A549 (cell line): ENCODE measurements around the gene TNS1. TPM values are rescaled to one million over a fixed set of nuclear protein-coding genes. Genes with fewer than 3 reads are reported as not detected.

Experiments used
- ATAC-seq, 2 experiments: fragments of 200-7000 bp in 1 of 2; fragments of >200 bp in 1 of 2; cut with Nextera tagmentation in 1 of 2; cut with Tn5 transposase in 1 of 2; 3 replicates each; pipeline versions ENCODE4 v1.8.0 to v1.9.1; 2018 to 2020; ENCODE audit warnings: mild to moderate bottlenecking in 1 of 2, moderate library complexity in 1 of 2
- CTCF ChIA-PET: fragments of 300-600 bp; sonication (Branson Sonifier 250); formaldehyde crosslinking; extraction: SDS; loops from one replicate; lab custom pipeline; 2021; ENCODE audit warnings: antibody characterized with exemption, inconsistent platforms; lab: Yijun Ruan, JAX
- POLR2A ChIA-PET: fragments of 350-600 bp; formaldehyde crosslinking; extraction: SDS; loops from one replicate; lab custom pipeline; 2021; ENCODE audit warnings: antibody characterized with exemption, inconsistent platforms; lab: Yijun Ruan, JAX
- DNase-seq, 2 experiments: peaks; one replicate each; pipeline versions ENCODE4 v3.0.0 to v3.0.0-alpha.2; 2011 to 2016; ENCODE audit warnings: low read depth in 1 of 2, low spot score in 1 of 2
- FAIRE-seq: peaks from 2 replicates; lab custom pipeline; 2011; peaks lifted over from hg19 to GRCh38; lab: Jason Lieb, UNC
- H3K27ac ChIP-seq, 2 experiments: fragments of >200 bp; sonication (Bioruptor Twin); formaldehyde crosslinking; 3 replicates each; pipeline ENCODE4 v1.5.1; 2016 to 2017
- H3K4me1 ChIP-seq: fragments of >200 bp; sonication (Bioruptor Twin); formaldehyde crosslinking; 3 replicates; pipeline ENCODE4 v1.6.1; 2016
- H3K4me2 ChIP-seq: fragments of >200 bp; sonication (Bioruptor Twin); formaldehyde crosslinking; 3 replicates; pipeline ENCODE4 v1.6.1; 2016
- H3K4me3 ChIP-seq: fragments of >200 bp; sonication (Bioruptor Twin); formaldehyde crosslinking; 3 replicates; pipeline ENCODE4 v1.5.1; 2016
- H3K9me3 ChIP-seq: fragments of >200 bp; sonication (Bioruptor Twin); formaldehyde crosslinking; 3 replicates; pipeline ENCODE4 v1.6.1; 2016
- BHLHE40 ChIP-seq: IDR thresholded peaks from 2 replicates; pipeline ENCODE4 v1.6.1; 2012; ENCODE audit warnings: low read depth, low read length, inconsistent platforms
- CEBPB ChIP-seq, 2 experiments: fragments of >200 bp in 1 of 2; sonication (Bioruptor Twin) in 1 of 2; formaldehyde crosslinking in 1 of 2; IDR thresholded peaks; 2 replicates each; pipeline ENCODE4 v1.6.1; 2012 to 2016
- CHD4 ChIP-seq: fragments of 200-600 bp; sonication (generic); IDR thresholded peaks from 2 replicates; pipeline ENCODE4 v1.6.1; 2016; ENCODE audit warnings: antibody characterized with exemption, mild to moderate bottlenecking, borderline replicate concordance
- FOSB ChIP-seq: fragments of 250-450 bp; sonication (Bioruptor Pico); IDR thresholded peaks from 2 replicates; pipeline ENCODE4 v1.5.0; 2020; ENCODE audit warnings: mild to moderate bottlenecking, moderate library complexity
- FOXS1 ChIP-seq: fragments of 250-450 bp; sonication (Bioruptor Pico); IDR thresholded peaks from 2 replicates; pipeline ENCODE4 v1.5.0; 2020; ENCODE audit warnings: mild to moderate bottlenecking, moderate library complexity
- HES2 ChIP-seq: fragments of >200 bp; sonication (Bioruptor Twin); formaldehyde crosslinking; IDR thresholded peaks from 2 replicates; pipeline ENCODE4 v1.6.1; 2016
- HEYL ChIP-seq: fragments of 250-450 bp; sonication (Bioruptor Pico); IDR thresholded peaks from 2 replicates; pipeline ENCODE4 v1.8.0; 2021; ENCODE audit warnings: mild to moderate bottlenecking, moderate library complexity
- JUN ChIP-seq, 2 experiments: fragments of >200 bp; sonication (Bioruptor Twin); formaldehyde crosslinking; IDR thresholded peaks; 2 replicates in 1 of 2; 3 replicates in 1 of 2; pipeline ENCODE4 v1.6.1; 2016 to 2017
- JUNB ChIP-seq: fragments of >200 bp; sonication (Bioruptor Twin); formaldehyde crosslinking; IDR thresholded peaks from 2 replicates; pipeline ENCODE4 v1.6.1; 2016
- KDM5A ChIP-seq: fragments of 200-600 bp; sonication (generic); IDR thresholded peaks from 2 replicates; pipeline ENCODE4 v1.6.1; 2016; ENCODE audit warnings: antibody characterized with exemption, mild to moderate bottlenecking
- MAFK ChIP-seq: fragments of 450-650 bp; IDR thresholded peaks from 2 replicates; pipeline ENCODE4 v1.6.1; 2014; ENCODE audit not compliant: partially characterized antibody
- POLR2AphosphoS2 ChIP-seq: conservative IDR thresholded peaks from 2 replicates; pipeline ENCODE4 v1.6.1; 2012; ENCODE audit warnings: low read length, improper control_type of control experiment, inconsistent platforms
- RCOR1 ChIP-seq: fragments of 150-350 bp; IDR thresholded peaks from 2 replicates; pipeline ENCODE4 v1.6.1; 2014; ENCODE audit warnings: antibody characterized with exemption, low read length, low read depth
- RFX5 ChIP-seq: fragments of 450-650 bp; IDR thresholded peaks from 2 replicates; pipeline ENCODE4 v1.7.1; 2014; ENCODE audit warnings: antibody characterized with exemption, mild to moderate bottlenecking, moderate library complexity
- RNF2 ChIP-seq: fragments of 200-600 bp; sonication (generic); IDR thresholded peaks from 2 replicates; pipeline ENCODE4 v1.6.1; 2016; ENCODE audit warnings: low read depth, mild to moderate bottlenecking, antibody characterized with exemption, moderate library complexity, borderline replicate concordance
- TFCP2L1 ChIP-seq: fragments of 250-450 bp; sonication (Bioruptor Pico); IDR thresholded peaks from 2 replicates; pipeline ENCODE4 v1.5.0; 2021; ENCODE audit warnings: mild to moderate bottlenecking
- ZFP36 ChIP-seq: fragments of 450-650 bp; IDR thresholded peaks from 2 replicates; pipeline ENCODE4 v1.6.1; 2014; ENCODE audit warnings: borderline replicate concordance; ENCODE audit not compliant: partially characterized antibody
- ZSCAN20 ChIP-seq: fragments of 250-450 bp; sonication (Bioruptor Pico); IDR thresholded peaks from 2 replicates; pipeline ENCODE4 v1.8.0; 2022; ENCODE audit warnings: mild to moderate bottlenecking, moderate library complexity
- WGBS: methylation state at CpG from one replicate; pipeline ENCODE4 v1.1.6; 2017; ENCODE audit errors: missing lambda C conversion rate; 5-methylcytosine and 5-hydroxymethylcytosine counted together
- polyA plus RNA-seq, 4 experiments: library from polyadenylated mRNA; depleted of rRNA in 3 of 4; stranded (reverse); fragments of >200 nt; fragmentation: RNase III in 1 of 4; extraction: RNeasy Plus Mini Kit Qiagen cat#74134 plus additional on column Dnase treatment in 1 of 4; gene quantifications; 2 replicates in 3 of 4; 3 replicates in 1 of 4; pipeline ENCODE4 v1.2.3, GENCODE V29; 2011 to 2017
- TF ChIP-seq, protein P1 (sequence below): IDR thresholded peaks from 2 replicates; pipeline ENCODE4 v1.6.1; 2012

TNS1 gene
- polyA plus RNA-seq, 2 of the 4 experiments (the other 2 are of a cell fraction) = 4.9 to 10.6 TPM

DNA sequence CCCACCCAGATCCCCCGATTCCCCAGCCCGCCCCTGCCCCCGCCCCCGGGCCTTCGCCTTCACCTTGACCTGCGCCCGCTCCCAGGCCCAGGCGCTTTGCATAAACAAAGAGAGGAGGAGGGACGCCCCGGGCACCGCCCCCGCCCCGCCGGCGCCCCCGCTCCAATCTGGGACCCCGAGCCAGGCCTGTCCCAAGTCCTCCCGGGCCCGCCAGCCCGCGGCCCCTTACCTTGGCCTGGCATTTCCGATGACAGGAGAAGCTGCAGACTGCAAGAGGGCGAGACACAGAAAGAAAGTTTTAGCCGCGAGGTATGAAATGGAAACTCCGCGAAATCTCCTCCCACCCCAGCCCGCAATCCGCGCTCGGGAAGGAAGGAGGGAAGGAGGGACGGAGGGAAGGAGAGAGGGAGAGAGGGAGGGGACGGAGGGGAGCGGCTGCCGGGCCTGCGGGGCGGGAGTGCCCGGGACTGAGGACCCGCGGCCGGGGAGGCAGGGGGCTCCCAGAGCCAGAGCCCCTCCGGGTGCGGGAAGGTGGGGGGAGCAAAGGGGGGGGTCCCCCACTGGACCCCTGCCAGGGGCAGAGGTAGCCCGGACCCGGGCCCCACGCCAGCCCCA is 24.2 kb downstream of the TNS1 start:
- ATAC-seq = no peak
- no peak for FAIRE-seq
- no peak for DNase-seq
- H3K4me3 ChIP-seq = no peak overlapping the region
- H3K9me3 ChIP-seq = no peaks in the 10 kb centered on the region
- ChIA-PET CTCF (interaction anchor here (1.0 to 2.2 kb wide), 2 partner anchors 11 to 79 kb away, joined by 3 to 5 read pairs; no protein-coding TSS in a partner anchor), POLR2A (no interaction called here)
- TF ChIP-seq HEYL (CRISPR knock-in tag) (no peak), JUNB (no peak), TFCP2L1 (CRISPR knock-in tag) (no peak), ZFP36 (no peak), FOXS1 (CRISPR knock-in tag) (no peak)
- TF ChIP-seq, all 56 proteins: peak for 0
- Histone ChIP-seq H3K4me1 (peaks cover 12% of the 10 kb centered on the region), H3K27ac (no peak overlapping the region), H3K4me2 (no peak overlapping the region)
- 85% methylated on average over 26 of the region's 46 CpGs for WGBS

DNA sequence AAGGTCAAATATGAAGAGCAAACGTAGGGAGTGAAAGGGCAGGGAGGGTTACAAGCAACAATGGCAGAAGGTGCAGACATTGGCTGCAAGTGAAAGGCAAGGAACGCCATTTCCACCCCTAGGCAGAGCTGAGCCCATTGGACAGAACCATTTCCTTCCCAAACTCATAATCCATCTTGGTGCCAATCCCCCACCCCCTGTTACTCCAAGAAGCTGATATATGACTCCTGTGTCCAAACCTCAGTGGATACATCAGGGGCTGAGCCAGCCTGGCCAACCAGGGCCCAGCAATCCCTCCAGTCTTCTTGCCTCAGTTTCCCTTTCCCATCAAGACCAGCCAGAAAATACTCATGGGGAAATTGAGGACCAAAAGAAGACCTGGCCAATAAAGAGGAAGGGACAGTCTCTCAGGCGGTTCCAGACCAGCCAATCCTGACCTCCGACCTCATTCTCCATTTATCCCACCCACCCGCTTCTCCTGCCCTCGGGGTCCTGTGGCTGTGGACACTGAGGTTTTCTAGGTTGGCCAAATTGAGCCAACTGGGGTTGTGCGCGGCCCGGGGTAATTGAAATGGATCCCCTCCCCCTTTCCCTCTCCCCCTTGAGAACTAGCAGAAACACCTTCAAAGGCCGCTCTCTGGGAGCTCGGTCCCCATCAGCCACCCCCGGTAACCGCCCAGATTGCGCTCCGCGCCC is 24.8 kb downstream of the TNS1 start:
- POLR2A ChIA-PET = no interaction called here

GRCh38 chr2:217976301-217976700 is 26.5 kb downstream of the TNS1 start:
- no peak overlapping the region for H3K4me2 ChIP-seq
- ATAC-seq (no peak), FAIRE-seq (no peak), DNase-seq (no peak)
- ChIA-PET POLR2A (no interaction called here), CTCF (interaction anchor here (1.3 to 1.6 kb wide), 3 partner anchors 10 to 187 kb away, joined by 3 read pairs; no protein-coding TSS in a partner anchor)
- H3K4me1 ChIP-seq = peaks cover 12% of the 10 kb centered on the region
- no peak overlapping the region for H3K4me3 ChIP-seq
- H3K9me3 ChIP-seq = no peaks in the 10 kb centered on the region
- H3K27ac ChIP-seq = no peak overlapping the region
- WGBS = 77% methylated on average over 6 of the region's 6 CpGs
- TF ChIP-seq RNF2 = no peak
- TF ChIP-seq FOSB (CRISPR knock-in tag) = no peak
- no peak for TF ChIP-seq CEBPB (IDR thresholded peaks at IDR 0.05)
- TF ChIP-seq RCOR1 = no peak
- no peak for TF ChIP-seq KDM5A
- TF ChIP-seq POLR2AphosphoS2 = no peak
- no peak for TF ChIP-seq RFX5
- TF ChIP-seq ZFP36 = no peak
- TF ChIP-seq JUN (IDR thresholded peaks at IDR 0.05) = no peak
- no peak for TF ChIP-seq BHLHE40
- TF ChIP-seq, protein P1, sequence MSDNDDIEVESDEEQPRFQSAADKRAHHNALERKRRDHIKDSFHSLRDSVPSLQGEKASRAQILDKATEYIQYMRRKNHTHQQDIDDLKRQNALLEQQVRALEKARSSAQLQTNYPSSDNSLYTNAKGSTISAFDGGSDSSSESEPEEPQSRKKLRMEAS = no peak
- TF ChIP-seq MAFK = no peak
- no peak for TF ChIP-seq ZSCAN20 (CRISPR knock-in tag)
- TF ChIP-seq HES2 = no peak

More for the DNA sequence above, 24.8 kb downstream of the TNS1 start:
- H3K4me1 ChIP-seq = peaks cover 12% of the 10 kb centered on the region
- no peak for FAIRE-seq
- H3K4me2 ChIP-seq = no peak overlapping the region
- no peaks in the 10 kb centered on the region for H3K9me3 ChIP-seq
- ATAC-seq = no peak
- H3K4me3 ChIP-seq = no peak overlapping the region
- TF ChIP-seq HES2 (no peak), CHD4 (no peak), HEYL (CRISPR knock-in tag) (no peak)
- TF ChIP-seq, all 56 proteins: peak for 0
- CTCF ChIA-PET = interaction anchor here (1.1 to 2.2 kb wide), 2 partner anchors 9 to 11 kb away, joined by 3 to 5 read pairs; no protein-coding TSS in a partner anchor
- no peak overlapping the region for H3K27ac ChIP-seq
- WGBS = 77% methylated on average over 12 of the region's 16 CpGs
- no peak for DNase-seq
